Adipocyte (in vitro differentiated cells): ENCODE measurements around the gene INTS4.
"Not testable (repeated sequence)": the region's sequence is repeated elsewhere in the genome, so short reads cannot be mapped to it uniquely, and the experiment has no call there.

Experiments
- DNase-seq: peaks from one replicate; pipeline ENCODE4 v3.0.0-alpha.2; 2015; ENCODE audit warnings: low read depth
- H3K27me3 ChIP-seq: replicated peaks from 2 replicates; pipeline ENCODE4 v1.7.0; 2013; ENCODE audit warnings: mild to moderate bottlenecking, low read length, moderate library complexity; ENCODE audit not compliant: control insufficient read depth, insufficient read depth
- H3K36me3 ChIP-seq: 2 replicates; pipeline ENCODE4 v1.7.0; 2013; ENCODE audit warnings: low read length, mild to moderate bottlenecking, moderate library complexity; ENCODE audit not compliant: control insufficient read depth, insufficient read depth, severe bottlenecking
- H3K4me1 ChIP-seq: 2 replicates; pipeline ENCODE4 v1.7.0; 2013; ENCODE audit warnings: mild to moderate bottlenecking, low read length, moderate library complexity; ENCODE audit not compliant: control insufficient read depth, insufficient read depth
- H3K4me3 ChIP-seq: 2 replicates; pipeline ENCODE4 v1.7.0; 2013; ENCODE audit warnings: mild to moderate bottlenecking, low read length, moderate library complexity
- H3K9ac ChIP-seq: 2 replicates; pipeline ENCODE4 v1.7.0; 2013; ENCODE audit warnings: mild to moderate bottlenecking, low read length, moderate library complexity
- H3K9me3 ChIP-seq: 2 replicates; pipeline ENCODE4 v1.7.0; 2013; ENCODE audit warnings: mild to moderate bottlenecking, low read length, moderate library complexity; ENCODE audit not compliant: control insufficient read depth

INTS4 gene

DNA sequence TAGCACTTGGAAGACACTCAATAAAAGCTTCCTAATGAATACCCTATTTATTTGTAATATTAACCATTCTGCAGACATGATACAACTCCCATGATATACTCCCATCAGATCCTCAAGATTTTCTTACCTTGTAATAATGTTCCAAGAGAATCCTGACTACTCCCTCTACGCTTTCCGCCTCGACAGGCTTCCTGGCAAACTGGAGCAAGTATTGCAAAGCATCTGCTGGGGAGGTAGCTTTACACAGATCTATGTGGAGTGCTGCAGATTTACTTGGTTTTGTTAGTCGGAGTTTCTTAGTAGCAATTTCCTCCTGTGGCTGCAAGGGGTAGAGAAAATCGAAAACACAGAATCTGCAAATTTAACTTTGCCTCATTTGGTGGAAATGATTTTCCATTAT is 3.5 kb downstream of the INTS4 start:
- no peaks in the 10 kb centered on the region for H3K9me3 ChIP-seq
- no peak for DNase-seq
- no peak overlapping the region for H3K9ac ChIP-seq
- peaks cover 38% of the 10 kb centered on the region for H3K36me3 ChIP-seq
- no peak overlapping the region for H3K4me3 ChIP-seq
- no peaks in the 10 kb centered on the region for H3K27me3 ChIP-seq
- peaks cover 19% of the 10 kb centered on the region for H3K4me1 ChIP-seq

DNA sequence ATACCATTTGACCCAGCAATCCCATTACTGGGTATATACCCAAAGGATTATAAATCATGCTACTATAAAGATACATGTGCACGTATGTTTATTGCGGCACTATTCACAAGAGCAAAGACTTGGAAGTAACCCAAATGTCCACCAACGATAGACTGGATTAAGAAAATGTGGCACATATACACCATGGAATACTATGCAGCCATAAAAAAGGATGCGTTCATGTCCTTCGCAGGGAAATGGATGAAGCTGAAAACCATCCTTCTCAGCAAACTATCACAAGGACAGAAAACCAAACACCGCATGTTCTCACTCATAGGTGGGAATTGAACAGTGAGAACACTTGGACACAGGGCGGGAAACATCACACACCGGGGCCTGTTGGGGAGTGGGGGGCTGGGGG is 8.0 kb downstream of the INTS4 start:
- H3K27me3 ChIP-seq, H3K9me3 ChIP-seq, H3K9ac ChIP-seq, H3K4me1 ChIP-seq, H3K4me3 ChIP-seq, DNase-seq: not testable (repeated sequence)
- peaks cover 47% of the 10 kb centered on the region for H3K36me3 ChIP-seq

DNA sequence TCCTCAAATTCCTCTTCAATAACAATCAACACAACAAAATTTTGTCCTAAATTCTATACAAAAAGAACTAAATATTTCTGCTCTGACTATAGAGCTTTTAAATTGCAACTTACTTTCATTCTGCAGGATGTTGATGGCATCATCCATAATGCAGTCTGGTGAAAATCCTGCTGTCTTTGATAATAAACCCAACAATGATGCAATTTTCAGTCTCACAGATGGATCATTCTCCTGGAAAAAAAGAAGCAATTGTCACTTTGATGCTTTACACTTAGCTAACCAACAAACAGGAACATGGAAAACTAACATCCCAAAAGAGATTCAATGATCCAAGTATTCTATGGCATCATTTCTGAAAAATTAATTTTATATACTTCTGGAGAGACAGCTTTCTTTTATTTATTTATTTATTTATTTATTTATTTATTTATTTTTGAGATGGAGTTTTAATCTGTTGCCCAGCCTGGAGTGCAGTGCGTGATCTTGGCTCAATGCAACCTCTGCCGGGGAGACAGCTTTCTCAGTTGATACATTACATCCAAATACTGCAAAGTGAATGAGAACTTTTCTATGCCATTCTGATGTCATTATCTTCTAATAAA is 13.0 kb downstream of the INTS4 start:
- H3K4me3 ChIP-seq: no peak overlapping the region
- peak; percentile 15 for DNase-seq
- no peaks in the 10 kb centered on the region for H3K9me3 ChIP-seq
- peaks cover 39% of the 10 kb centered on the region for H3K36me3 ChIP-seq
- no peaks in the 10 kb centered on the region for H3K27me3 ChIP-seq
- no peaks in the 10 kb centered on the region for H3K4me1 ChIP-seq
- no peak overlapping the region for H3K9ac ChIP-seq

DNA sequence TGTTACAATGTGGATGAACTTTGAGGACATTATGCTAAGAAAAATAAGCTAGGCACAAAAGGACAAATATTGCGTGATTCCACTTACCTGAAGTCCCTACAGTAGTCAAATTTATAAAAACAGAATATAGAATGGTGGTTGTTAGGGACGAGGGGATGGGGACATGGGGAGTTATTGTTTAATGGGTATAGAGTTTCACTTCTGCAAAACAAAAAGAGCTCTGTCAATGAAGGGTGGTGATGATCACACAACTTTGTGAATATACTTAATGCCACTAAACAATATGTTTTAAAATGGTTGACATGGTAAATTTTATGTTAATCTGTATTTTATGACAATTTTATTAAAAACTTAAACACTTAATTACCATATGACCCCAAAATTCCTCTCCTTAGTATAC is 26.1 kb downstream of the INTS4 start:
- Histone ChIP-seq H3K27me3 (no peaks in the 10 kb centered on the region), H3K9ac (no peak overlapping the region), H3K36me3 (peaks cover 23% of the 10 kb centered on the region), H3K4me3 (no peak overlapping the region), H3K4me1 (no peaks in the 10 kb centered on the region), H3K9me3 (peaks cover under 1% of the 10 kb centered on the region)
- no peak for DNase-seq

DNA sequence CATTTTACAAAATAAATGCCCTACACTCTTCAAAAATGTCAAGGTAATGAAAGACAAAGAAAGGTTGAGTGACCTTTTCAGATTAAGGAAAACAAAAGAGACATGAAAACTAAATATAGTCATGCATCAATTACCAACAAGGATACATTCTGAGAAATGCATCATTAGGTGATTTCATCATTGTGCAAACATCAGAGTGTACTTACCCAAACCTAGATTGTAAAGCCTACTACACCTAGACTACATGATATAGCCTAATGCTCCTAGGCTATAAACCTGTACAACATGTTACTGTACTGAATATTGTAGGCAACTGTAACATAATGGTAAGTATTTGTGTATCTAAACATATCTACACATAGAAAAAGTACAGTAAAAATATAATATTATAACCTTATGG is 26.7 kb downstream of the INTS4 start:
- no peak overlapping the region for H3K9ac ChIP-seq
- H3K27me3 ChIP-seq: no peaks in the 10 kb centered on the region
- H3K4me3 ChIP-seq: no peak overlapping the region
- no peaks in the 10 kb centered on the region for H3K9me3 ChIP-seq
- H3K36me3 ChIP-seq: peaks cover 22% of the 10 kb centered on the region
- no peaks in the 10 kb centered on the region for H3K4me1 ChIP-seq
- no peak for DNase-seq

DNA sequence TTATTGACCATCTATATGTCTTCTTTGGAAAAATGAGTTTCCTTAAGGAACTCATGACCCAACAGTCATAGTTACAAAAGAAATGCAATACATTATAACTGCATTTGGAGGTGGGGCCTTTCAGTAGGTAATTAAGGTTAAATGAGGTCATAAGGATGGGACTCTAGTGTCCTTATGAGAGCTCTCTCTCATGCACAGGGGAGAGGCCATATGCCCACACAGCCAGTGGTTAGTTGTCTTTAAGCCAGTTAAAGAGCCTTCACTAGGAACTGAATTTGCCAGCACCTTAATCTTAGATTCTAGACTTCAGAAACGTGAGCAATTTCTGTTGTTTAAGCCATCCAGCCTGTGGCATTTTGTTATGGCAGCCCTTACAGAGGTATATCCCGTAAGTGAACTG is 27.3 kb downstream of the INTS4 start:
- H3K9me3 ChIP-seq: no peaks in the 10 kb centered on the region
- no peaks in the 10 kb centered on the region for H3K27me3 ChIP-seq
- H3K4me3 ChIP-seq: no peak overlapping the region
- peaks cover 22% of the 10 kb centered on the region for H3K36me3 ChIP-seq
- DNase-seq: no peak
- H3K4me1 ChIP-seq: no peaks in the 10 kb centered on the region
- no peak overlapping the region for H3K9ac ChIP-seq

DNA sequence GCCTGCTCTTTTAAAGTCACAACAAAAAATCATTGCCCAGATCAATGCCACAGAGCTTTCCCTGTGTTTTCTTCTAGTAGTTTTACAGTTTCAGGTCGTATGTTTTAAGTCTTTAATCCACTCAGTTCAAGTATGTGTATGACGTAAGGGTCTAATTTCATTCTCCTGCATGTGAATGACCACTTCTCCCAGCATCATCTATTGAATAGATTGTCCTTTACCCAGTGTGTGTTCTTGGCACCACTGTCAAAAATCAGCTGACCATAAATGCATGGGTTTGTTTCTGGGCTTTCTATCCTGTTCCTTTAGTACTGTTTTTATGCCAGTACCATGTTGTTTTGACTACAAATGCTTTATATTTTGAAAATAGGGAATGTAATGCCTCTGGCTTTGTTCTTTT is 28.1 kb downstream of the INTS4 start:
- H3K4me3 ChIP-seq: no peak overlapping the region
- no peaks in the 10 kb centered on the region for H3K9me3 ChIP-seq
- H3K9ac ChIP-seq: no peak overlapping the region
- peaks cover 22% of the 10 kb centered on the region for H3K36me3 ChIP-seq
- DNase-seq: no peak
- no peaks in the 10 kb centered on the region for H3K4me1 ChIP-seq
- no peaks in the 10 kb centered on the region for H3K27me3 ChIP-seq

DNA sequence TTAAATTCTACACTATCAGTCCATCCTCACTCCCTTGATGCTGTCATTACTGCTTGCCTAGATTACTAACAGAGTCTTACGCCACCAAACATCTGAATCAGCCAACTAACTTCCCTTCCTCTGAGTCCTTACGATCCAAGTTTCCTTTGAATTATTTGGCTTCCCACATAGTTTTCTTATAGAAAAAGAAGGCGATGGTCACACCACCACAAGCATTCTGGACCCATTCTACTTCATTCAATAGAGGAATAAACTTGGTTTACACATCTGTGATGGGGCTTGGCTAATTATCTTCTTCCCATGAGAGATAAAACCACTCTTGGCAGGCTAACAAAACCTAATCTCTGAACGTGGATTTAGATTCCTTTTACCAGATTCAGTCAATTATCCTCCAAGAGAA is 35.0 kb downstream of the INTS4 start:
- Histone ChIP-seq H3K36me3 (peaks cover 24% of the 10 kb centered on the region), H3K4me3 (no peak overlapping the region), H3K9me3 (no peaks in the 10 kb centered on the region), H3K9ac (no peak overlapping the region), H3K27me3 (no peaks in the 10 kb centered on the region), H3K4me1 (peaks cover 8% of the 10 kb centered on the region)
- DNase-seq: peak; percentile 12

DNA sequence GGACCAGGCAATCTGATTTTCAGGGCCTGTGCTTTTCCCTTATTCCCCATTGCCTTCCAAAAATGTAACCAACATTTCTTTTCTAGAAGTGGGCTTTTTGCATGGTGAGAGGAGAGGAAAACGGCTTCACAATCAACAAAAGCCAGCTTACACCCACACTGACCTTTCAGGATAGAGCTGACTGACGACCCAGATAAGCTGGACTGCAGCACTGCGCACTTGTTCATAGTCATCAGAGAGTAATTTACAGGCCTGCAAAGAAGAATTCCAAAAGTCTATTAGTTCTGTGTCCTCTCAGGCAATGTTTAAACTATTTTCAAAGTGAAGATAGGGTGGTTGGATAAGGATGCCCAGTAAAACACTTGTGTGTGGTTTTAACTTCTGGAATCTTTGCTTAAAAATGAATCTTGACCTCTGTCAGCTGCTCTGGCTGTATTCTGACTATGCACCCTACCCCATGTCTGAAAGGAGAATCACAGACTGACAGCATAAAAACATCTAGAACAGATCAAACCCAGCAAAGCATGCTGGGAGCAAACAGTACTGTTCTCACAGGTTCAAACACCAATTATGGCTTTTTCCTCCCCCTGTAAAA is 35.8 kb downstream of the INTS4 start:
- H3K9ac ChIP-seq: not testable (repeated sequence)

DNA sequence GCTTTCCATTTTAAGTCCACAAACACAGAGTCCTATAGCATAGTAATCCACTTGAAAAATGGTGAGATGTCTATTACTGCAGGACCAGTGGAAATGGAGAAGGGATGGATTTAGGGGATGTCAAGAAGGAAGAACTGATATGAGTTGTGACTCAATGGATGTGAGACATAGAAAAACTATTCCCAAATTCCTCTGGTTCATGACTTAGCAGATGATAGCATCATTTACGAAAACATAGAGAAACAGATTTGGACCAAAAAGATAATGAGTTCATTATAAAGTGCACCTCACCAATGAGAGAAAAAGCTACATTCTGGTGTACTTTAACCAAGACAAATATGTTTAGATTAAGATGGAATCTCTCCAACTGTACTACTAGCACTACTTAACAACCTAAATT is 51.2 kb downstream of the INTS4 start:
- H3K27me3 ChIP-seq, H3K9ac ChIP-seq, H3K36me3 ChIP-seq, H3K4me1 ChIP-seq, H3K4me3 ChIP-seq, H3K9me3 ChIP-seq: not testable (repeated sequence)
- DNase-seq: peak; percentile 17

More for the DNA sequence above, 35.8 kb downstream of the INTS4 start:
- not testable (repeated sequence) for H3K9me3 ChIP-seq, H3K27me3 ChIP-seq, H3K4me1 ChIP-seq, H3K4me3 ChIP-seq, DNase-seq
- peaks cover 26% of the 10 kb centered on the region for H3K36me3 ChIP-seq

DNA sequence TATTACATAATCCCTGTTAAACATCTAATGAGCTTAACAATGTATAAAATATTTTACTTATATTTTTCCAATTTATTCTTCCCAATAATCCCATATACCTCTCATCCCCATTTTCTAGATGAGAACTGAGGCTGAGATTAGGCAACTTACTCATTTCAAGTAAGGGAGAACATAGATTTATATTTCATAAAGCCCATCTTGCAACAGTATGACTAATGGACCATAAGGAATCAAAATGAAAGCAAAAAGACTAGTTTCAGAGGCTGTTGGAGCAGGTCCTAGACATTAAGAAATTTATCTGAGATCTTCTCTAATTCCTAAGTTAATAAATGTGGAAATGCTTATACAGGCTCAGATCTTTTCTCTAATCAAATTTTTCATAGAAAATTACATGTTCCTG is 52.0 kb downstream of the INTS4 start:
- not testable (repeated sequence) for H3K9me3 ChIP-seq, H3K27me3 ChIP-seq, H3K36me3 ChIP-seq, H3K4me3 ChIP-seq, H3K9ac ChIP-seq, H3K4me1 ChIP-seq
- DNase-seq: peak; percentile 42

DNA sequence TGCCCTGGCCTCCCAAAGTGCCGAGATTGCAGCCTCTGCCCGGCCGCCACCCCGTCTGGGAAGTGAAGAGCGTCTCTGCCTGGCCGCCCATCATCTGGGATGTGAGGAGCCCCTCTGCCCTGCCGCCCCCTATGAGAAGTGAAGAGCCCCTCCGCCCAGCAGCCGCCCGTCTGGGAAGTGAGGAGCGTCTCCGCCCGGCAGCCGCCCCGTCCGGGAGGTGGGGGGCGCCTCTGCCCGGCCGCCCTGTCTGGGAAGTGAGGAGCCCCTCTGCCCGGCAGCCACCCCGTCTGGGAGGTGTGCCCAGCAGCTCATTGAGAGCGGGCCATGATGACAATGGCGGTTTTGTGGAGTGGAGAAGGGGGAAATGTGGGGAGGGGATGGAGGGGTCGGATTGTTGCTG is 60.9 kb downstream of the INTS4 start:
- not testable (repeated sequence) for H3K9ac ChIP-seq, DNase-seq, H3K9me3 ChIP-seq, H3K27me3 ChIP-seq, H3K4me1 ChIP-seq, H3K4me3 ChIP-seq, H3K36me3 ChIP-seq
